Astrocyte (in vitro differentiated cells and primary cell): ENCODE measurements around the gene GDPD5. TPM values are rescaled to one million over a fixed set of nuclear protein-coding genes. Genes with fewer than 3 reads are reported as not detected.

Experiments
- DNase-seq: peaks from one replicate; pipeline ENCODE4 v3.0.0-alpha.2; 2010; ENCODE audit warnings: low read depth
- FAIRE-seq: peaks from 2 replicates; lab custom pipeline; 2011; peaks lifted over from hg19 to GRCh38; lab: Jason Lieb, UNC
- H2AFZ ChIP-seq: 2 replicates; pipeline ENCODE4 v1.6.0; 2012; ENCODE audit warnings: low read depth, low read length, inconsistent platforms
- H3K27ac ChIP-seq: 2 replicates; pipeline ENCODE4 v1.5.1; 2011; ENCODE audit warnings: low read depth, low read length, inconsistent platforms
- H3K27me3 ChIP-seq: 2 replicates; pipeline ENCODE4 v1.6.0; 2011; ENCODE audit warnings: low read length, inconsistent platforms; ENCODE audit not compliant: insufficient read depth
- H3K36me3 ChIP-seq: 2 replicates; pipeline ENCODE4 v1.5.1; 2011; ENCODE audit warnings: low read length, inconsistent platforms; ENCODE audit not compliant: insufficient read depth
- H3K4me1 ChIP-seq: 2 replicates; pipeline ENCODE4 v1.5.1; 2011; ENCODE audit warnings: low read length, inconsistent platforms; ENCODE audit not compliant: insufficient read depth
- H3K4me2 ChIP-seq: 2 replicates; pipeline ENCODE4 v1.6.0; 2012; ENCODE audit warnings: low read length, inconsistent platforms
- H3K4me3 ChIP-seq: 2 replicates; pipeline ENCODE4 v1.5.1; 2011; ENCODE audit warnings: low read depth, mild to moderate bottlenecking, low read length, inconsistent platforms; ENCODE audit not compliant: insufficient read depth
- H3K79me2 ChIP-seq: 2 replicates; pipeline ENCODE4 v1.6.0; 2012; ENCODE audit warnings: mild to moderate bottlenecking, low read length, inconsistent platforms; ENCODE audit not compliant: insufficient read depth
- H3K9ac ChIP-seq: 2 replicates; pipeline ENCODE4 v1.6.0; 2012; ENCODE audit warnings: mild to moderate bottlenecking, low read length, inconsistent platforms
- H3K9me3 ChIP-seq: 2 replicates; pipeline ENCODE4 v1.5.1; 2012; ENCODE audit warnings: low read depth, mild to moderate bottlenecking, low read length, inconsistent platforms; ENCODE audit not compliant: insufficient read depth
- H4K20me1 ChIP-seq: 2 replicates; pipeline ENCODE4 v1.6.0; 2012; ENCODE audit warnings: low read length, inconsistent platforms; ENCODE audit not compliant: insufficient read depth
- H3K27ac Mint-ChIP-seq: one replicate; pipeline ENCODE4 v1.8.0; 2021; ENCODE audit warnings: mild to moderate bottlenecking, mixed read lengths; ENCODE audit not compliant: unreplicated experiment
- H3K27me3 Mint-ChIP-seq: one replicate; pipeline ENCODE4 v1.8.0; 2021; ENCODE audit warnings: low read depth, mixed read lengths; ENCODE audit not compliant: unreplicated experiment
- H3K36me3 Mint-ChIP-seq: one replicate; pipeline ENCODE4 v1.8.0; 2021; ENCODE audit warnings: low read depth, mixed read lengths; ENCODE audit not compliant: unreplicated experiment
- H3K4me1 Mint-ChIP-seq: one replicate; pipeline ENCODE4 v1.8.0; 2021; ENCODE audit warnings: low read depth, mixed read lengths; ENCODE audit not compliant: unreplicated experiment
- H3K4me3 Mint-ChIP-seq: one replicate; pipeline ENCODE4 v1.8.0; 2021; ENCODE audit warnings: mild to moderate bottlenecking, moderate library complexity, mixed read lengths; ENCODE audit not compliant: unreplicated experiment
- H3K9me3 Mint-ChIP-seq: one replicate; pipeline ENCODE4 v1.8.0; 2021; ENCODE audit warnings: mild to moderate bottlenecking, mixed read lengths; ENCODE audit not compliant: unreplicated experiment
- EZH2 ChIP-seq: IDR thresholded peaks from 2 replicates; pipeline ENCODE4 v1.6.1; 2012; ENCODE audit warnings: mild to moderate bottlenecking, low read length, inconsistent platforms; ENCODE audit not compliant: insufficient read depth
- total RNA-seq: library from RNA; stranded (reverse); gene quantifications from 2 replicates; pipeline ENCODE4 v1.2.1, GENCODE V29; 2021
- TF ChIP-seq, protein P1 (sequence below): IDR thresholded peaks from 2 replicates; pipeline ENCODE4 v1.5.1; 2011; ENCODE audit warnings: low read depth, mild to moderate bottlenecking, inconsistent platforms, low read length, moderate library complexity; ENCODE audit not compliant: insufficient read depth

Gene GDPD5
- total RNA-seq, 1 donor from 2014 or later = 9.4 TPM

GRCh38 chr11:75465701-75466531, 59.8 kb downstream of the GDPD5 start:
- Mint-ChIP-seq H3K27ac (no peak overlapping the region), H3K27me3 (peaks cover 17% of the 10 kb centered on the region), H3K9me3 (no peaks in the 10 kb centered on the region), H3K4me3 (peak overlapping the region; percentile 67), H3K4me1 (peaks cover 15% of the 10 kb centered on the region), H3K36me3 (no peaks in the 10 kb centered on the region)
- H3K79me2 ChIP-seq = no peaks in the 10 kb centered on the region
- no peaks in the 10 kb centered on the region for H3K36me3 ChIP-seq
- H3K27ac ChIP-seq = no peak overlapping the region
- H2AFZ ChIP-seq = peak overlapping the region; percentile 15
- H3K9ac ChIP-seq = no peak overlapping the region
- TF ChIP-seq, protein P1, sequence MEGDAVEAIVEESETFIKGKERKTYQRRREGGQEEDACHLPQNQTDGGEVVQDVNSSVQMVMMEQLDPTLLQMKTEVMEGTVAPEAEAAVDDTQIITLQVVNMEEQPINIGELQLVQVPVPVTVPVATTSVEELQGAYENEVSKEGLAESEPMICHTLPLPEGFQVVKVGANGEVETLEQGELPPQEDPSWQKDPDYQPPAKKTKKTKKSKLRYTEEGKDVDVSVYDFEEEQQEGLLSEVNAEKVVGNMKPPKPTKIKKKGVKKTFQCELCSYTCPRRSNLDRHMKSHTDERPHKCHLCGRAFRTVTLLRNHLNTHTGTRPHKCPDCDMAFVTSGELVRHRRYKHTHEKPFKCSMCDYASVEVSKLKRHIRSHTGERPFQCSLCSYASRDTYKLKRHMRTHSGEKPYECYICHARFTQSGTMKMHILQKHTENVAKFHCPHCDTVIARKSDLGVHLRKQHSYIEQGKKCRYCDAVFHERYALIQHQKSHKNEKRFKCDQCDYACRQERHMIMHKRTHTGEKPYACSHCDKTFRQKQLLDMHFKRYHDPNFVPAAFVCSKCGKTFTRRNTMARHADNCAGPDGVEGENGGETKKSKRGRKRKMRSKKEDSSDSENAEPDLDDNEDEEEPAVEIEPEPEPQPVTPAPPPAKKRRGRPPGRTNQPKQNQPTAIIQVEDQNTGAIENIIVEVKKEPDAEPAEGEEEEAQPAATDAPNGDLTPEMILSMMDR = no peak
- TF ChIP-seq EZH2 = no peak
- no peaks in the 10 kb centered on the region for H4K20me1 ChIP-seq
- DNase-seq (peak; percentile 58), FAIRE-seq (no peak)
- H3K4me2 ChIP-seq = peak overlapping the region; percentile 0
- H3K9me3 ChIP-seq = no peaks in the 10 kb centered on the region
- H3K4me1 ChIP-seq = peaks cover 26% of the 10 kb centered on the region
- H3K4me3 ChIP-seq = no peak overlapping the region
- H3K27me3 ChIP-seq = no peaks in the 10 kb centered on the region

GRCh38 chr11:75463106-75463774, 62.5 kb downstream of the GDPD5 start:
- H3K79me2 ChIP-seq = no peaks in the 10 kb centered on the region
- peaks cover 8% of the 10 kb centered on the region for H3K4me1 Mint-ChIP-seq
- H3K27me3 Mint-ChIP-seq = peaks cover 14% of the 10 kb centered on the region
- no peak overlapping the region for H3K4me3 ChIP-seq
- H3K27me3 ChIP-seq = no peaks in the 10 kb centered on the region
- H3K36me3 Mint-ChIP-seq = no peaks in the 10 kb centered on the region
- TF ChIP-seq, protein P1 = no peak
- H4K20me1 ChIP-seq = no peaks in the 10 kb centered on the region
- no peaks in the 10 kb centered on the region for H3K9me3 ChIP-seq
- H3K4me1 ChIP-seq = peaks cover 15% of the 10 kb centered on the region
- no peak overlapping the region for H3K4me2 ChIP-seq
- H3K9ac ChIP-seq = no peak overlapping the region
- H3K27ac Mint-ChIP-seq = no peak overlapping the region
- DNase-seq = no peak
- H3K4me3 Mint-ChIP-seq = no peak overlapping the region
- H3K9me3 Mint-ChIP-seq = no peaks in the 10 kb centered on the region
- no peak overlapping the region for H2AFZ ChIP-seq
- FAIRE-seq = no peak
- H3K36me3 ChIP-seq = no peaks in the 10 kb centered on the region
- no peak overlapping the region for H3K27ac ChIP-seq
